H9 (cell line): ENCODE data around the gene SCUBE1. TPM values are rescaled to one million over a fixed set of nuclear protein-coding genes. Genes with fewer than 3 reads are reported as not detected.

Source experiments
- DNase-seq: peaks from one replicate; pipeline ENCODE4 v3.0.0-alpha.2; 2017
- H2AFZ ChIP-seq: one replicate; pipeline ENCODE4 v1.6.1; 2013; ENCODE audit warnings: mild to moderate bottlenecking, low read length, control low read depth, moderate library complexity
- H2AK5ac ChIP-seq: 2 replicates; pipeline ENCODE4 v1.6.1; 2013; ENCODE audit warnings: low read length, control low read depth, mixed read lengths; ENCODE audit not compliant: insufficient read length
- H2BK120ac ChIP-seq: one replicate; pipeline ENCODE4 v1.6.1; 2013; ENCODE audit warnings: low read depth, mild to moderate bottlenecking, low read length, control low read depth, inconsistent platforms; ENCODE audit not compliant: poor library complexity, severe bottlenecking
- H2BK12ac ChIP-seq: 2 replicates; pipeline ENCODE4 v1.6.1; 2013; ENCODE audit warnings: low read length, control low read depth, mixed read lengths, low read depth; ENCODE audit not compliant: insufficient read length
- H2BK15ac ChIP-seq: 2 replicates; pipeline ENCODE4 v1.6.1; 2013; ENCODE audit warnings: low read depth, low read length, control low read depth
- H2BK20ac ChIP-seq: one replicate; pipeline ENCODE4 v1.6.1; 2013; ENCODE audit warnings: low read depth, mild to moderate bottlenecking, low read length, control low read depth, inconsistent platforms; ENCODE audit not compliant: poor library complexity, severe bottlenecking
- H2BK5ac ChIP-seq: 2 replicates; pipeline ENCODE4 v1.6.1; 2013; ENCODE audit warnings: low read length, control low read depth, mixed read lengths; ENCODE audit not compliant: insufficient read length
- H3K14ac ChIP-seq: 2 replicates; pipeline ENCODE4 v1.6.1; 2013; ENCODE audit warnings: low read length, control low read depth; ENCODE audit not compliant: insufficient read depth
- H3K18ac ChIP-seq: 2 replicates; pipeline ENCODE4 v1.6.1; 2013; ENCODE audit warnings: low read depth, mild to moderate bottlenecking, mixed read lengths, low read length, control low read depth; ENCODE audit not compliant: insufficient read length
- H3K23ac ChIP-seq: 2 replicates; pipeline ENCODE4 v1.6.1; 2013; ENCODE audit warnings: low read length, control low read depth, mixed read lengths, low read depth; ENCODE audit not compliant: insufficient read length
- H3K23me2 ChIP-seq: 2 replicates; pipeline ENCODE4 v1.6.1; 2013; ENCODE audit warnings: low read depth, mild to moderate bottlenecking, mixed read lengths, low read length, control low read depth; ENCODE audit not compliant: insufficient read length, poor library complexity, severe bottlenecking
- H3K27ac ChIP-seq: 2 replicates; pipeline ENCODE4 v1.5.1; 2013; ENCODE audit warnings: low read length, control low read depth, mixed read lengths, low read depth; ENCODE audit not compliant: insufficient read length
- H3K27me3 ChIP-seq: 2 replicates; pipeline ENCODE4 v1.6.1; 2013; ENCODE audit warnings: low read length, control low read depth, inconsistent platforms; ENCODE audit not compliant: insufficient read depth
- H3K4ac ChIP-seq: 2 replicates; pipeline ENCODE4 v1.6.1; 2013; ENCODE audit warnings: low read depth, mild to moderate bottlenecking, control low read depth, inconsistent platforms, low read length, moderate library complexity
- H3K4me1 ChIP-seq: 2 replicates; pipeline ENCODE4 v1.6.1; 2013; ENCODE audit warnings: low read length, control low read depth, inconsistent platforms; ENCODE audit not compliant: insufficient read depth
- H3K4me2 ChIP-seq: 2 replicates; pipeline ENCODE4 v1.6.1; 2013; ENCODE audit warnings: low read length, control low read depth, mixed read lengths; ENCODE audit not compliant: insufficient read length, insufficient read depth
- H3K56ac ChIP-seq: 2 replicates; pipeline ENCODE4 v1.6.1; 2013; ENCODE audit warnings: low read depth, mild to moderate bottlenecking, mixed read lengths, low read length, control low read depth; ENCODE audit not compliant: insufficient read length
- H3K79me1 ChIP-seq: 2 replicates; pipeline ENCODE4 v1.6.1; 2013; ENCODE audit warnings: low read depth, mild to moderate bottlenecking, moderate library complexity, low read length, control low read depth, inconsistent platforms; ENCODE audit not compliant: insufficient read depth, poor library complexity, severe bottlenecking
- H3K79me2 ChIP-seq: 2 replicates; pipeline ENCODE4 v1.6.1; 2013; ENCODE audit warnings: low read length, control low read depth, inconsistent platforms; ENCODE audit not compliant: insufficient read depth
- H3K9ac ChIP-seq: 2 replicates; pipeline ENCODE4 v1.6.1; 2013; ENCODE audit warnings: low read length, control low read depth, mixed read lengths; ENCODE audit not compliant: insufficient read length; ENCODE audit errors: extremely low read depth
- H3K9me3 ChIP-seq: one replicate; pipeline ENCODE4 v1.6.1; 2013; ENCODE audit warnings: low read depth, low read length, inconsistent platforms; ENCODE audit not compliant: control insufficient read depth
- H3T11ph ChIP-seq: one replicate; pipeline ENCODE4 v1.6.1; 2013; ENCODE audit warnings: mild to moderate bottlenecking, low read length, control low read depth, inconsistent platforms
- H4K20me1 ChIP-seq: one replicate; pipeline ENCODE4 v1.6.1; 2013; ENCODE audit not compliant: control insufficient read depth, insufficient read length, insufficient read depth
- H4K5ac ChIP-seq: 2 replicates; pipeline ENCODE4 v1.6.1; 2013; ENCODE audit warnings: low read depth, mild to moderate bottlenecking, mixed read lengths, low read length, control low read depth; ENCODE audit not compliant: insufficient read length
- H4K8ac ChIP-seq: replicated peaks from 2 replicates; pipeline ENCODE4 v1.6.1; 2013; ENCODE audit warnings: low read length, control low read depth, mixed read lengths, low read depth; ENCODE audit not compliant: insufficient read length
- H4K91ac ChIP-seq: 2 replicates; pipeline ENCODE4 v1.6.1; 2013; ENCODE audit warnings: low read depth, mild to moderate bottlenecking, moderate library complexity, mixed read lengths, low read length, control low read depth; ENCODE audit not compliant: insufficient read length
- H3K27ac Mint-ChIP-seq, 3 experiments: 2 replicates in 2 of 3; 3 replicates in 1 of 3; pipeline ENCODE4 v1.8.0; 2020 to 2021; ENCODE audit warnings: mixed read lengths in 3 of 3, mild to moderate bottlenecking in 1 of 3, moderate library complexity in 1 of 3
- H3K27me3 Mint-ChIP-seq: 2 replicates; pipeline ENCODE4 v1.8.0; 2021; ENCODE audit warnings: low read depth, mild to moderate bottlenecking, moderate library complexity, mixed read lengths
- H3K36me3 Mint-ChIP-seq, 3 experiments: 2 replicates in 2 of 3; 3 replicates in 1 of 3; pipeline ENCODE4 v1.8.0; 2020 to 2021; ENCODE audit warnings: low read depth in 3 of 3, mixed read lengths in 3 of 3; ENCODE audit not compliant: insufficient read depth in 1 of 3
- H3K4me1 Mint-ChIP-seq, 2 experiments: 2 replicates each; pipeline ENCODE4 v1.8.0; 2020; ENCODE audit warnings: mixed read lengths in 2 of 2
- H3K4me3 Mint-ChIP-seq, 2 experiments: 2 replicates in 1 of 2; 3 replicates in 1 of 2; pipeline ENCODE4 v1.8.0; 2020 to 2021; ENCODE audit warnings: mild to moderate bottlenecking in 2 of 2, mixed read lengths in 2 of 2, moderate library complexity in 1 of 2
- H3K9me3 Mint-ChIP-seq, 2 experiments: 2 replicates in 1 of 2; 3 replicates in 1 of 2; pipeline ENCODE4 v1.8.0; 2020; ENCODE audit warnings: mild to moderate bottlenecking in 2 of 2, mixed read lengths in 2 of 2, moderate library complexity in 1 of 2
- CTCF ChIP-seq: fragments of 200-600 bp; sonication (generic); conservative IDR thresholded peaks from 3 replicates; pipeline ENCODE4 v1.8.0; 2021; ENCODE audit warnings: antibody characterized with exemption, mild to moderate bottlenecking
- WGBS: extraction: QIAGEN DNeasy Blood & Tissue Kit; methylation state at CpG from one replicate; pipeline ENCODE4 v1.1.7; 2013; ENCODE audit warnings: missing lambda C conversion rate, low lambda C conversion rate, mixed read lengths; ENCODE audit not compliant: insufficient read length; ENCODE audit errors: extremely low coverage; 5-methylcytosine and 5-hydroxymethylcytosine counted together
- total RNA-seq: library from RNA; stranded (reverse); gene quantifications from 2 replicates; pipeline ENCODE4 v1.2.1, GENCODE V29; 2021

Gene SCUBE1
- total RNA-seq, 1 experiment from 2014 or later, result 1.2 TPM

- Histone ChIP-seq H3K4ac (no peak overlapping the region), H3K9me3 (no peaks in the 10 kb centered on the region), H3K79me2 (no peaks in the 10 kb centered on the region), H3K14ac (no peak overlapping the region; the same call in 1 of the 2 replicates), H2AK5ac (no peak overlapping the region), H3K27ac (no peak overlapping the region), H2BK120ac (no peak overlapping the region), H3K56ac (no peak overlapping the region), H3K27me3 (no peaks in the 10 kb centered on the region), H4K20me1 (no peaks in the 10 kb centered on the region), H3K23me2 (no peaks in the 10 kb centered on the region), H2BK20ac (no peak overlapping the region), H3K4me2 (no peak overlapping the region), H3K4me1 (peaks cover 7% of the 10 kb centered on the region; the same call in 1 of the 2 replicates), H3K9ac (no peak overlapping the region), H4K91ac (no peak overlapping the region), H3K79me1 (no peaks in the 10 kb centered on the region), H2AFZ (no peak overlapping the region), H4K8ac (no peak overlapping the region), H3K23ac (no peak overlapping the region), H2BK12ac (no peak overlapping the region), H2BK5ac (no peak overlapping the region), H3K18ac (no peak overlapping the region), H3T11ph (no peak overlapping the region), H4K5ac (no peak overlapping the region), H2BK15ac (no peak overlapping the region)
- Mint-ChIP-seq H3K9me3 (no peaks in the 10 kb centered on the region), H3K4me3 (no peak overlapping the region; a peak in 1 of 5 replicates), H3K27me3 (peaks cover 12% of the 10 kb centered on the region), H3K27ac (no peak overlapping the region; a peak in 1 of 7 replicates), H3K4me1 (peaks cover 21 to 35% of the 10 kb centered on the region in 2 experiments), H3K36me3 (no peaks in the 10 kb centered on the region)
- TF ChIP-seq CTCF, result no peak
- WGBS, result no CpG with 5 or more reads among the region's 25 CpGs
- no peak for DNase-seq
Observed at GRCh38 chr22:43274595-43275240, 68.5 kb downstream of the SCUBE1 start.
